HCT116 (cell line): Measurements from ENCODE around the gene SLC22A4. TPM values are rescaled to one million over a fixed set of nuclear protein-coding genes. Genes with fewer than 3 reads are reported as not detected.

Experiments used
- ATAC-seq: fragments of 200-7000 bp; cut with Tn5 transposase; 2 replicates; pipeline ENCODE4 v1.9.1; 2020; ENCODE audit warnings: mild to moderate bottlenecking, moderate library complexity
- BruUV-seq: library from RNA; stranded (reverse); fragments of 400-500 nt; replicated peaks from 2 replicates; lab custom pipeline; 2021; lab: Mats Ljungman, UMichigan
- CTCF ChIA-PET: fragments of 300-600 bp; sonication (Branson Sonifier 250); formaldehyde crosslinking; loops from one replicate; lab custom pipeline; 2021; ENCODE audit warnings: antibody characterized with exemption; lab: Charles Lee
- POLR2A ChIA-PET: fragments of 300-600, 350-600 bp; sonication (Branson Sonifier 250); formaldehyde crosslinking; loops from one replicate; lab custom pipeline; 2021; ENCODE audit warnings: antibody characterized with exemption; lab: Charles Lee
- RAD21 ChIA-PET, 2 experiments: fragments of 300-600 bp; sonication (Branson Sonifier 250); formaldehyde crosslinking; loops; one replicate each; lab custom pipeline; 2023; ENCODE audit warnings: low total read pairs in 2 of 2; ENCODE audit not compliant: uncharacterized antibody in 2 of 2, unreplicated experiment in 2 of 2, low non-redundant PET in 1 of 2; lab: Charles Lee
- DNase-seq: peaks from one replicate; pipeline ENCODE4 v3.0.0-alpha.2; 2010; ENCODE audit warnings: low read depth, low spot score
- H2AFZ ChIP-seq: fragments of 200-600 bp; shearing (Covaris generic), sonication (generic); 2 replicates; pipeline ENCODE4 v1.6.1; 2017; ENCODE audit warnings: low read depth, mixed run types, mixed read lengths, antibody characterized with exemption, low read length; ENCODE audit not compliant: poor library complexity, severe bottlenecking
- H3K27ac ChIP-seq: 2 replicates; pipeline ENCODE4 v1.5.1; 2012; ENCODE audit warnings: low read depth, low read length
- H3K27me3 ChIP-seq: fragments of 200-600 bp; sonication (generic); 2 replicates; pipeline ENCODE4 v1.6.1; 2016; ENCODE audit warnings: mixed run types, low read length, mixed read lengths; ENCODE audit not compliant: insufficient read depth
- H3K36me3 ChIP-seq, 2 experiments: fragments of 200-500 bp in 1 of 2; fragments of 200-600 bp in 1 of 2; sonication (Bioruptor generic) in 1 of 2; sonication (generic) in 1 of 2; 2 replicates each; pipeline versions ENCODE4 v1.5.1 to v1.6.1; 2014 to 2016; ENCODE audit warnings: low read length in 2 of 2, inconsistent platforms in 1 of 2, mixed read lengths in 1 of 2, mixed run types in 1 of 2; ENCODE audit not compliant: insufficient read depth in 2 of 2, control insufficient read depth in 1 of 2
- H3K4me1 ChIP-seq, 2 experiments: fragments of 200-600 bp in 1 of 2; sonication (generic) in 1 of 2; 2 replicates each; pipeline versions ENCODE4 v1.5.1 to v1.6.1; 2012 to 2017; ENCODE audit warnings: low read length in 2 of 2, inconsistent platforms in 1 of 2, mild to moderate bottlenecking in 1 of 2, mixed read lengths in 1 of 2, mixed run types in 1 of 2, moderate library complexity in 1 of 2; ENCODE audit not compliant: insufficient read depth in 2 of 2, control insufficient read depth in 1 of 2
- H3K4me2 ChIP-seq: fragments of 200-600 bp; sonication (generic); 2 replicates; pipeline ENCODE4 v1.6.1; 2017; ENCODE audit warnings: mixed run types, low read length, mixed read lengths
- H3K4me3 ChIP-seq, 2 experiments: fragments of 200-600 bp in 1 of 2; sonication (generic) in 1 of 2; replicated peaks in 1 of 2; 2 replicates each; pipeline ENCODE4 v1.5.1; 2011 to 2016; ENCODE audit warnings: low read length in 2 of 2, control low read depth in 1 of 2, low read depth in 1 of 2, mild to moderate bottlenecking in 1 of 2, mixed read lengths in 1 of 2, mixed run types in 1 of 2
- H3K79me2 ChIP-seq: fragments of 200-600 bp; sonication (generic); 2 replicates; pipeline ENCODE4 v1.6.1; 2017; ENCODE audit warnings: mild to moderate bottlenecking, mixed run types, low read length, moderate library complexity, mixed read lengths; ENCODE audit not compliant: insufficient read depth
- H3K9ac ChIP-seq: fragments of 200-600 bp; sonication (generic); 2 replicates; pipeline ENCODE4 v1.6.1; 2016; ENCODE audit warnings: low read length, mixed read lengths
- H3K9me2 ChIP-seq: fragments of 200-600 bp; sonication (generic), shearing (Covaris generic); 2 replicates; pipeline ENCODE4 v1.6.1; 2017; ENCODE audit warnings: mixed run types, mild to moderate bottlenecking, moderate library complexity; ENCODE audit not compliant: insufficient read depth
- H3K9me3 ChIP-seq, 2 experiments: fragments of 200-500 bp in 1 of 2; fragments of 200-600 bp in 1 of 2; sonication (Bioruptor generic) in 1 of 2; sonication (generic) in 1 of 2; 2 replicates each; pipeline ENCODE4 v1.6.1; 2014 to 2017; ENCODE audit warnings: low read length in 2 of 2, mixed read lengths in 2 of 2, inconsistent platforms in 1 of 2, low read depth in 1 of 2, mild to moderate bottlenecking in 1 of 2, mixed run types in 1 of 2, moderate library complexity in 1 of 2; ENCODE audit not compliant: control insufficient read depth in 1 of 2, insufficient read depth in 1 of 2
- H4K20me1 ChIP-seq: fragments of 200-600 bp; sonication (generic), shearing (Covaris generic); 2 replicates; pipeline ENCODE4 v1.6.1; 2017; ENCODE audit warnings: mixed run types, mild to moderate bottlenecking, moderate library complexity; ENCODE audit not compliant: insufficient read depth
- ATF3 ChIP-seq: IDR thresholded peaks from 2 replicates; pipeline ENCODE4 v1.6.1; 2012
- CBX3 ChIP-seq: IDR thresholded peaks from 2 replicates; pipeline ENCODE4 v1.6.1; 2012; ENCODE audit warnings: low read depth
- CEBPB ChIP-seq: IDR thresholded peaks from 2 replicates; pipeline ENCODE4 v1.6.1; 2012; ENCODE audit warnings: low read depth
- CTCF ChIP-seq, 3 experiments: fragments of 200-600 bp in 1 of 3; sonication (generic) in 1 of 3; IDR thresholded peaks in 2 of 3; conservative IDR thresholded peaks in 1 of 3; 2 replicates each; pipeline ENCODE4 v1.5.1; 2012 to 2017; ENCODE audit warnings: low read depth in 2 of 3, low read length in 2 of 3, antibody characterized with exemption in 1 of 3, borderline replicate concordance in 1 of 3, control low read depth in 1 of 3, mild to moderate bottlenecking in 1 of 3, mixed read lengths in 1 of 3, mixed run types in 1 of 3, moderate library complexity in 1 of 3; ENCODE audit not compliant: insufficient read depth in 1 of 3
- EZH2 ChIP-seq: fragments of 200-600 bp; sonication (generic); IDR thresholded peaks from 2 replicates; pipeline ENCODE4 v1.6.1; 2017; ENCODE audit warnings: antibody characterized with exemption, mixed run types
- EZH2phosphoT487 ChIP-seq: fragments of 200-600 bp; IDR thresholded peaks from 2 replicates; pipeline ENCODE4 v1.6.1; 2018; ENCODE audit warnings: antibody characterized with exemption, borderline replicate concordance
- FOSL1 ChIP-seq: IDR thresholded peaks from 2 replicates; pipeline ENCODE4 v1.6.1; 2012; ENCODE audit warnings: low read depth
- JUND ChIP-seq: IDR thresholded peaks from 2 replicates; pipeline ENCODE4 v1.6.1; 2012
- MAX ChIP-seq: IDR thresholded peaks from 2 replicates; pipeline ENCODE4 v1.6.1; 2012
- POLR2A ChIP-seq: IDR thresholded peaks from 2 replicates; pipeline ENCODE4 v1.7.0; 2011; ENCODE audit warnings: borderline replicate concordance; ENCODE audit not compliant: insufficient read depth, insufficient read length; ENCODE audit errors: extremely low read depth
- POLR2AphosphoS5 ChIP-seq: IDR thresholded peaks from 2 replicates; pipeline ENCODE4 v1.6.1; 2011; ENCODE audit warnings: mild to moderate bottlenecking, low read depth, low read length, moderate library complexity
- RAD21 ChIP-seq: IDR thresholded peaks from 2 replicates; pipeline ENCODE4 v1.6.1; 2012; ENCODE audit warnings: low read depth, mild to moderate bottlenecking
- REST ChIP-seq: IDR thresholded peaks from 2 replicates; pipeline ENCODE4 v1.6.1; 2012; ENCODE audit warnings: low read depth
- SIN3A ChIP-seq: IDR thresholded peaks from 2 replicates; pipeline ENCODE4 v1.6.1; 2012; ENCODE audit warnings: low read depth
- SP1 ChIP-seq: IDR thresholded peaks from 2 replicates; pipeline ENCODE4 v1.6.1; 2012; ENCODE audit warnings: low read depth
- SRF ChIP-seq: IDR thresholded peaks from 2 replicates; pipeline ENCODE4 v1.6.1; 2012; ENCODE audit warnings: low read depth
- YY1 ChIP-seq: IDR thresholded peaks from 2 replicates; pipeline ENCODE4 v1.6.1; 2011; ENCODE audit warnings: low read length, low read depth, moderate library complexity, mild to moderate bottlenecking; ENCODE audit not compliant: insufficient replicate concordance; ENCODE audit errors: extremely low read depth
- ZBTB33 ChIP-seq: IDR thresholded peaks from 2 replicates; pipeline ENCODE4 v1.6.1; 2011; ENCODE audit warnings: mild to moderate bottlenecking, low read length, moderate library complexity; ENCODE audit not compliant: insufficient replicate concordance; ENCODE audit errors: extremely low read depth
- ZNF274 ChIP-seq: fragments of 200-500 bp; sonication (Bioruptor generic); IDR thresholded peaks from 2 replicates; pipeline ENCODE4 v1.6.1; 2014; ENCODE audit warnings: mild to moderate bottlenecking, low read depth, low read length, inconsistent platforms
- intact Hi-C: fragments of 100-400 bp; cut with micrococcal nuclease; formaldehyde crosslinking; loops from 2 replicates; pipeline ENCODE4 v1.10.0; 2022
- total RNA-seq: library from RNA; stranded (reverse); gene quantifications from one replicate; pipeline ENCODE4 v1.2.1, GENCODE V29; 2021; ENCODE audit not compliant: unreplicated experiment

SLC22A4 gene
- total RNA-seq, 1 experiment from 2014 or later = 0.59 TPM

GRCh38 chr5:132295505-132296411 is 1.6 kb downstream of the SLC22A4 start:
- ChIA-PET CTCF (interaction anchor here (1.2 kb wide), 1 partner anchor 58 kb away, joined by 3 read pairs; no protein-coding TSS in a partner anchor), RAD21 (no interaction called here), POLR2A (no interaction called here)
- TF ChIP-seq CTCF (IDR thresholded peaks at IDR 0.05 in 2 of 3, conservative IDR thresholded peaks at IDR 0.05 in 1 of 3; ENCODE audit: borderline replicate concordance in 1 of 3, insufficient read depth in 1 of 3, low read depth in 2 of 3, low read length in 2 of 3) (no peak), ZNF274 (no peak), YY1 (no peak), ZBTB33 (no peak), SIN3A (no peak), POLR2AphosphoS5 (no peak), POLR2A (no peak), EZH2phosphoT487 (no peak), SRF (no peak), CEBPB (no peak), JUND (no peak), EZH2 (no peak), MAX (no peak), SP1 (no peak), REST (no peak), RAD21 (no peak), CBX3 (no peak), ATF3 (no peak), FOSL1 (no peak)
- BruUV-seq = no TSS peak
- DNase-seq (no peak), ATAC-seq (no peak)
- Histone ChIP-seq H3K9me2 (no peaks in the 10 kb centered on the region), H3K27ac (no peak overlapping the region; the same call in 1 of the 2 replicates), H3K36me3 (no peaks in the 10 kb centered on the region), H3K4me2 (peak overlapping the region; percentile 100), H3K27me3 (no peaks in the 10 kb centered on the region), H4K20me1 (no peaks in the 10 kb centered on the region), H2AFZ (peak overlapping the region; percentile 88), H3K79me2 (no peaks in the 10 kb centered on the region), H3K4me1 (peaks cover 14 to 37% of the 10 kb centered on the region in 2 experiments), H3K4me3 (peak overlapping the region; percentile 59 to 79), H3K9ac (peak overlapping the region; percentile 90), H3K9me3 (no peaks in the 10 kb centered on the region)
- intact Hi-C loops = loop anchor here (2.0 to 10.0 kb wide), 2 partner anchors 69 to 199 kb away; partner anchors contain the start of genes IRF1 and P4HA2
